Activated T-helper 1 cell treated with Interleukin-2 at 50 U/mL for 16 hours (primary cell): Measurements from ENCODE around the gene FYB1.
"Not testable (repeated sequence)": the region's sequence is repeated elsewhere in the genome, so short reads cannot be mapped to it uniquely, and the experiment has no call there.

Source experiments
- DNase-seq: peaks from one replicate; pipeline ENCODE4 v3.0.0-alpha.2; 2020; ENCODE audit warnings: low read depth

Gene FYB1

GRCh38 chr5:39219437-39219836, at the start of gene FYB1:
FYB1 (minus strand) TSS chr5:39219563; CDS start chr5:39202960, 16,603 bp downstream.
- no peak for DNase-seq

GRCh38 chr5:39267186-39267585, 47.8 kb upstream of the FYB1 start:
- no peak for DNase-seq

GRCh38 chr5:39266442-39266841, 47.1 kb upstream of the FYB1 start:
- no peak for DNase-seq

GRCh38 chr5:39264528-39264927, 45.2 kb upstream of the FYB1 start:
- DNase-seq, result no peak

GRCh38 chr5:39262981-39263380, 43.6 kb upstream of the FYB1 start:
- no peak for DNase-seq

- DNase-seq, result no peak
Measured at GRCh38 chr5:39260095-39260494, 40.7 kb upstream of the FYB1 start.

GRCh38 chr5:39257554-39257953, 38.2 kb upstream of the FYB1 start:
- no peak for DNase-seq

GRCh38 chr5:39256477-39257235, 37.3 kb upstream of the FYB1 start:
- no peak for DNase-seq

- DNase-seq, result no peak
Measured at GRCh38 chr5:39255406-39255805, 36.0 kb upstream of the FYB1 start.

GRCh38 chr5:39254671-39255070, 35.3 kb upstream of the FYB1 start:
- DNase-seq, result no peak

- no peak for DNase-seq
Measured at GRCh38 chr5:39253196-39253595, 33.8 kb upstream of the FYB1 start.

GRCh38 chr5:39249564-39250274, 30.4 kb upstream of the FYB1 start:
- DNase-seq, result no peak

- DNase-seq, result no peak
Measured at GRCh38 chr5:39249069-39249468, 29.7 kb upstream of the FYB1 start.

GRCh38 chr5:39240750-39241149, 21.4 kb upstream of the FYB1 start:
- DNase-seq, result no peak

GRCh38 chr5:39238366-39239105, 19.2 kb upstream of the FYB1 start:
- DNase-seq, result no peak

- no peak for DNase-seq
Measured at GRCh38 chr5:39236718-39237117, 17.4 kb upstream of the FYB1 start.

GRCh38 chr5:39235648-39236047, 16.3 kb upstream of the FYB1 start:
- no peak for DNase-seq

- DNase-seq, result not testable (repeated sequence)
Measured at GRCh38 chr5:39234494-39234893, 15.1 kb upstream of the FYB1 start.

- DNase-seq, result no peak
Measured at GRCh38 chr5:39233783-39234182, 14.4 kb upstream of the FYB1 start.

GRCh38 chr5:39231705-39232525, 12.6 kb upstream of the FYB1 start:
- DNase-seq, result no peak

- DNase-seq, result no peak
Measured at GRCh38 chr5:39228596-39228995, 9.2 kb upstream of the FYB1 start.

- DNase-seq, result no peak
Measured at GRCh38 chr5:39226558-39226957, 7.2 kb upstream of the FYB1 start.
